WTC11 (cell line): ENCODE data around the gene CORO1C.

Source experiments
- CREB1 ChIP-seq: sonication (generic); formaldehyde crosslinking; IDR thresholded peaks from 2 replicates; pipeline ENCODE4 v1.8.0; 2023; ENCODE audit warnings: mild to moderate bottlenecking, missing genetic modification reagents
- CTCF ChIP-seq: fragments of 200-600 bp; IDR thresholded peaks from 2 replicates; pipeline ENCODE4 v1.8.0; 2022; ENCODE audit warnings: antibody characterized with exemption
- ERG ChIP-seq: fragments of 250-450 bp; sonication (Bioruptor Pico); IDR thresholded peaks from 2 replicates; pipeline ENCODE4 v1.8.0; 2021; ENCODE audit warnings: mild to moderate bottlenecking
- ESRRA ChIP-seq: sonication (generic); formaldehyde crosslinking; IDR thresholded peaks from 2 replicates; pipeline ENCODE4 v1.8.1; 2022; ENCODE audit warnings: mild to moderate bottlenecking, missing genetic modification reagents, borderline replicate concordance
- FOXP1 ChIP-seq: sonication (generic); formaldehyde crosslinking; IDR thresholded peaks from 2 replicates; pipeline ENCODE4 v1.8.0; 2022; ENCODE audit warnings: missing genetic modification reagents, mild to moderate bottlenecking, moderate library complexity, borderline replicate concordance
- ZNF263 ChIP-seq: sonication (generic); formaldehyde crosslinking; IDR thresholded peaks from 2 replicates; pipeline ENCODE4 v1.8.1; 2022; ENCODE audit warnings: low read depth, mild to moderate bottlenecking, moderate library complexity, missing genetic modification reagents
- ZNF423 ChIP-seq: fragments of 250-450 bp; sonication (Bioruptor Pico); IDR thresholded peaks from 2 replicates; pipeline ENCODE4 v2.1.2; 2022; ENCODE audit warnings: mild to moderate bottlenecking, moderate library complexity
- TF ChIP-seq, protein P1 (sequence below): sonication (generic); formaldehyde crosslinking; IDR thresholded peaks from 2 replicates; pipeline ENCODE4 v1.8.0; 2022; ENCODE audit warnings: missing genetic modification reagents
- TF ChIP-seq, protein P2 (sequence below): sonication (generic); formaldehyde crosslinking; IDR thresholded peaks from 2 replicates; pipeline ENCODE4 v1.8.1; 2022; ENCODE audit warnings: mild to moderate bottlenecking, missing genetic modification reagents, moderate library complexity, borderline replicate concordance
- TF ChIP-seq, protein P3 (sequence below): fragments of 250-450 bp; sonication (Bioruptor Pico); IDR thresholded peaks from 2 replicates; pipeline ENCODE4 v1.9.0; 2021; ENCODE audit warnings: mild to moderate bottlenecking

GRCh38 chr12:108642899-108643654, 88.2 kb downstream of the CORO1C start:
- TF ChIP-seq CREB1 (CRISPR knock-in tag) (no peak), ESRRA (no peak), ERG (CRISPR knock-in tag) (no peak), FOXP1 (no peak), ZNF263 (CRISPR knock-in tag) (no peak), CTCF (no peak), ZNF423 (CRISPR knock-in tag) (no peak)
- TF ChIP-seq, protein P1, sequence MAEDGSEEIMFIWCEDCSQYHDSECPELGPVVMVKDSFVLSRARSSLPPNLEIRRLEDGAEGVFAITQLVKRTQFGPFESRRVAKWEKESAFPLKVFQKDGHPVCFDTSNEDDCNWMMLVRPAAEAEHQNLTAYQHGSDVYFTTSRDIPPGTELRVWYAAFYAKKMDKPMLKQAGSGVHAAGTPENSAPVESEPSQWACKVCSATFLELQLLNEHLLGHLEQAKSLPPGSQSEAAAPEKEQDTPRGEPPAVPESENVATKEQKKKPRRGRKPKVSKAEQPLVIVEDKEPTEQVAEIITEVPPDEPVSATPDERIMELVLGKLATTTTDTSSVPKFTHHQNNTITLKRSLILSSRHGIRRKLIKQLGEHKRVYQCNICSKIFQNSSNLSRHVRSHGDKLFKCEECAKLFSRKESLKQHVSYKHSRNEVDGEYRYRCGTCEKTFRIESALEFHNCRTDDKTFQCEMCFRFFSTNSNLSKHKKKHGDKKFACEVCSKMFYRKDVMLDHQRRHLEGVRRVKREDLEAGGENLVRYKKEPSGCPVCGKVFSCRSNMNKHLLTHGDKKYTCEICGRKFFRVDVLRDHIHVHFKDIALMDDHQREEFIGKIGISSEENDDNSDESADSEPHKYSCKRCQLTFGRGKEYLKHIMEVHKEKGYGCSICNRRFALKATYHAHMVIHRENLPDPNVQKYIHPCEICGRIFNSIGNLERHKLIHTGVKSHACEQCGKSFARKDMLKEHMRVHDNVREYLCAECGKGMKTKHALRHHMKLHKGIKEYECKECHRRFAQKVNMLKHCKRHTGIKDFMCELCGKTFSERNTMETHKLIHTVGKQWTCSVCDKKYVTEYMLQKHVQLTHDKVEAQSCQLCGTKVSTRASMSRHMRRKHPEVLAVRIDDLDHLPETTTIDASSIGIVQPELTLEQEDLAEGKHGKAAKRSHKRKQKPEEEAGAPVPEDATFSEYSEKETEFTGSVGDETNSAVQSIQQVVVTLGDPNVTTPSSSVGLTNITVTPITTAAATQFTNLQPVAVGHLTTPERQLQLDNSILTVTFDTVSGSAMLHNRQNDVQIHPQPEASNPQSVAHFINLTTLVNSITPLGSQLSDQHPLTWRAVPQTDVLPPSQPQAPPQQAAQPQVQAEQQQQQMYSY (CRISPR knock-in tag): no peak
- TF ChIP-seq, protein P2, sequence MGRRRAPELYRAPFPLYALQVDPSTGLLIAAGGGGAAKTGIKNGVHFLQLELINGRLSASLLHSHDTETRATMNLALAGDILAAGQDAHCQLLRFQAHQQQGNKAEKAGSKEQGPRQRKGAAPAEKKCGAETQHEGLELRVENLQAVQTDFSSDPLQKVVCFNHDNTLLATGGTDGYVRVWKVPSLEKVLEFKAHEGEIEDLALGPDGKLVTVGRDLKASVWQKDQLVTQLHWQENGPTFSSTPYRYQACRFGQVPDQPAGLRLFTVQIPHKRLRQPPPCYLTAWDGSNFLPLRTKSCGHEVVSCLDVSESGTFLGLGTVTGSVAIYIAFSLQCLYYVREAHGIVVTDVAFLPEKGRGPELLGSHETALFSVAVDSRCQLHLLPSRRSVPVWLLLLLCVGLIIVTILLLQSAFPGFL (CRISPR knock-in tag): no peak
- TF ChIP-seq, protein P3, sequence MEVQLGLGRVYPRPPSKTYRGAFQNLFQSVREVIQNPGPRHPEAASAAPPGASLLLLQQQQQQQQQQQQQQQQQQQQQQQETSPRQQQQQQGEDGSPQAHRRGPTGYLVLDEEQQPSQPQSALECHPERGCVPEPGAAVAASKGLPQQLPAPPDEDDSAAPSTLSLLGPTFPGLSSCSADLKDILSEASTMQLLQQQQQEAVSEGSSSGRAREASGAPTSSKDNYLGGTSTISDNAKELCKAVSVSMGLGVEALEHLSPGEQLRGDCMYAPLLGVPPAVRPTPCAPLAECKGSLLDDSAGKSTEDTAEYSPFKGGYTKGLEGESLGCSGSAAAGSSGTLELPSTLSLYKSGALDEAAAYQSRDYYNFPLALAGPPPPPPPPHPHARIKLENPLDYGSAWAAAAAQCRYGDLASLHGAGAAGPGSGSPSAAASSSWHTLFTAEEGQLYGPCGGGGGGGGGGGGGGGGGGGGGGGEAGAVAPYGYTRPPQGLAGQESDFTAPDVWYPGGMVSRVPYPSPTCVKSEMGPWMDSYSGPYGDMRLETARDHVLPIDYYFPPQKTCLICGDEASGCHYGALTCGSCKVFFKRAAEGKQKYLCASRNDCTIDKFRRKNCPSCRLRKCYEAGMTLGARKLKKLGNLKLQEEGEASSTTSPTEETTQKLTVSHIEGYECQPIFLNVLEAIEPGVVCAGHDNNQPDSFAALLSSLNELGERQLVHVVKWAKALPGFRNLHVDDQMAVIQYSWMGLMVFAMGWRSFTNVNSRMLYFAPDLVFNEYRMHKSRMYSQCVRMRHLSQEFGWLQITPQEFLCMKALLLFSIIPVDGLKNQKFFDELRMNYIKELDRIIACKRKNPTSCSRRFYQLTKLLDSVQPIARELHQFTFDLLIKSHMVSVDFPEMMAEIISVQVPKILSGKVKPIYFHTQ (CRISPR knock-in tag): no peak
